CD4-positive, CD25-positive, alpha-beta regulatory T cell (primary cell): ENCODE measurements around the gene MRPS18A. TPM values are rescaled to one million over a fixed set of nuclear protein-coding genes. Genes with fewer than 3 reads are reported as not detected.

ENCODE experiments used
- ATAC-seq, 2 donors: fragments of 150-1000 bp; cut with Tn5 transposase; one replicate each; pipeline ENCODE4 v1.10.0; 2021; ENCODE audit warnings: low read depth in 2 of 2, moderate number of reproducible peaks in 2 of 2, moderate library complexity in 1 of 2
- DNase-seq, 3 donors: peaks; one replicate each; pipeline versions ENCODE4 v3.0.0 to v3.0.0-alpha.2; 2012 to 2022; ENCODE audit warnings: mixed read lengths in 1 of 3
- H3K27ac ChIP-seq: one replicate; pipeline ENCODE4 v1.7.0; 2013; ENCODE audit warnings: mild to moderate bottlenecking, low read length; ENCODE audit not compliant: insufficient read depth, poor library complexity, severe bottlenecking
- H3K27me3 ChIP-seq: one replicate; pipeline ENCODE4 v1.7.0; 2013; ENCODE audit warnings: low read length; ENCODE audit not compliant: control insufficient read depth, insufficient read depth
- H3K36me3 ChIP-seq: one replicate; pipeline ENCODE4 v1.7.0; 2013; ENCODE audit warnings: mild to moderate bottlenecking, low read length, moderate library complexity; ENCODE audit not compliant: control insufficient read depth, insufficient read depth
- H3K4me1 ChIP-seq: 2 replicates; pipeline ENCODE4 v1.7.0; 2013; ENCODE audit warnings: mild to moderate bottlenecking, low read length; ENCODE audit not compliant: insufficient read depth, control insufficient read depth, poor library complexity, severe bottlenecking
- H3K4me3 ChIP-seq: one replicate; pipeline ENCODE4 v1.7.0; 2013; ENCODE audit warnings: low read depth, mild to moderate bottlenecking, low read length, moderate library complexity
- H3K9me3 ChIP-seq, 2 experiments: 1 replicate in 1 of 2; 2 replicates in 1 of 2; pipeline ENCODE4 v1.7.0; 2013; ENCODE audit warnings: low read length in 2 of 2, mild to moderate bottlenecking in 1 of 2, moderate library complexity in 1 of 2; ENCODE audit not compliant: control insufficient read depth in 2 of 2
- H3K27ac Mint-ChIP-seq, 3 donors: one replicate each; pipeline ENCODE4 v1.8.0; 2020 to 2022; ENCODE audit warnings: mild to moderate bottlenecking in 3 of 3, mixed read lengths in 3 of 3, moderate library complexity in 2 of 3
- H3K27me3 Mint-ChIP-seq: one replicate; pipeline ENCODE4 v1.8.0; 2022; ENCODE audit warnings: mild to moderate bottlenecking, mixed read lengths
- H3K36me3 Mint-ChIP-seq: one replicate; pipeline ENCODE4 v1.8.0; 2020; ENCODE audit warnings: mixed read lengths
- H3K4me1 Mint-ChIP-seq, 4 donors: one replicate each; pipeline ENCODE4 v1.8.0; 2020 to 2022; ENCODE audit warnings: mixed read lengths in 4 of 4, mild to moderate bottlenecking in 1 of 4
- H3K4me3 Mint-ChIP-seq, 4 donors: one replicate each; pipeline ENCODE4 v1.8.0; 2020 to 2022; ENCODE audit warnings: mild to moderate bottlenecking in 4 of 4, mixed read lengths in 4 of 4, moderate library complexity in 3 of 4
- H3K9me3 Mint-ChIP-seq, 7 donors: one replicate each; pipeline ENCODE4 v1.8.0; 2020 to 2022; ENCODE audit warnings: mixed read lengths in 7 of 7, mild to moderate bottlenecking in 3 of 7, moderate library complexity in 2 of 7
- polyA plus RNA-seq, 4 donors: library from polyadenylated mRNA; unstranded; fragments of 300-500 nt; fragmentation: Illumina TruSeq; gene quantifications; one replicate each; pipeline ENCODE4 v1.2.3, GENCODE V29; 2021
- total RNA-seq: library from RNA; stranded (reverse); gene quantifications from one replicate; pipeline ENCODE4 v1.2.3, GENCODE V29; 2022

MRPS18A gene
- total and polyA plus RNA-seq, 5 donors from 2014 or later, result 24.3 to 73.8 (median 68.6) TPM

GRCh38 chr6:43677759-43678158 lies 9.8 kb downstream of the MRPS18A start:
- no peak for DNase-seq

GRCh38 chr6:43676962-43677606 lies 10.5 kb downstream of the MRPS18A start:
- Mint-ChIP-seq H3K36me3 (peaks cover 28% of the 10 kb centered on the region), H3K4me1 (peaks cover 0 to 11% (median 6%) of the 10 kb centered on the region in 4 donors), H3K9me3 (no peaks in the 10 kb centered on the region), H3K27me3 (no peaks in the 10 kb centered on the region), H3K4me3 (no peak overlapping the region), H3K27ac (peak overlapping the region in 1 of 3 donors; percentile 20)
- H3K9me3 ChIP-seq, result no peaks in the 10 kb centered on the region
- peaks cover 89% of the 10 kb centered on the region for H3K36me3 ChIP-seq
- no peak overlapping the region for H3K27ac ChIP-seq
- H3K4me3 ChIP-seq, result no peak overlapping the region
- no peaks in the 10 kb centered on the region for H3K4me1 ChIP-seq
- no peaks in the 10 kb centered on the region for H3K27me3 ChIP-seq
- DNase-seq, result no peak
- no peak for ATAC-seq

More at GRCh38 chr6:43677759-43678158, 9.8 kb downstream of the MRPS18A start:
- no peaks in the 10 kb centered on the region for H3K27me3 ChIP-seq
- H3K36me3 Mint-ChIP-seq, result peaks cover 28% of the 10 kb centered on the region
- no peak for ATAC-seq
- no peaks in the 10 kb centered on the region for H3K9me3 ChIP-seq
- no peak overlapping the region for H3K4me3 ChIP-seq
- peaks cover 0 to 17% (median 10%) of the 10 kb centered on the region in 4 donors for H3K4me1 Mint-ChIP-seq
- H3K27ac Mint-ChIP-seq, result peak overlapping the region in 1 of 3 donors; percentile 59
- no peaks in the 10 kb centered on the region for H3K27me3 Mint-ChIP-seq
- H3K27ac ChIP-seq, result no peak overlapping the region
- peaks cover 85% of the 10 kb centered on the region for H3K36me3 ChIP-seq
- H3K4me1 ChIP-seq, result no peaks in the 10 kb centered on the region
- H3K4me3 Mint-ChIP-seq, result no peak overlapping the region
- no peaks in the 10 kb centered on the region for H3K9me3 Mint-ChIP-seq

GRCh38 chr6:43674921-43675320 lies 12.7 kb downstream of the MRPS18A start:
- H3K4me3 ChIP-seq, result no peak overlapping the region
- H3K36me3 Mint-ChIP-seq, result peaks cover 23% of the 10 kb centered on the region
- H3K27me3 Mint-ChIP-seq, result no peaks in the 10 kb centered on the region
- no peaks in the 10 kb centered on the region for H3K4me1 ChIP-seq
- H3K27ac ChIP-seq, result no peak overlapping the region
- no peak overlapping the region for H3K27ac Mint-ChIP-seq
- no peak for ATAC-seq
- no peak overlapping the region for H3K4me3 Mint-ChIP-seq
- no peak for DNase-seq
- H3K36me3 ChIP-seq, result peaks cover 82% of the 10 kb centered on the region
- no peaks in the 10 kb centered on the region for H3K9me3 Mint-ChIP-seq
- no peaks in the 10 kb centered on the region for H3K27me3 ChIP-seq
- H3K9me3 ChIP-seq, result no peaks in the 10 kb centered on the region
- peaks cover 1 to 5% (median 4%) of the 10 kb centered on the region in 4 donors for H3K4me1 Mint-ChIP-seq

GRCh38 chr6:43674291-43674690 lies 13.3 kb downstream of the MRPS18A start:
- Mint-ChIP-seq H3K36me3 (peaks cover 23% of the 10 kb centered on the region), H3K9me3 (no peaks in the 10 kb centered on the region), H3K4me3 (no peak overlapping the region), H3K27me3 (no peaks in the 10 kb centered on the region), H3K4me1 (peaks cover 1 to 6% (median 5%) of the 10 kb centered on the region in 4 donors), H3K27ac (no peak overlapping the region)
- H3K27ac ChIP-seq, result no peak overlapping the region
- no peaks in the 10 kb centered on the region for H3K27me3 ChIP-seq
- DNase-seq (no peak), ATAC-seq (no peak)
- no peak overlapping the region for H3K4me3 ChIP-seq
- H3K4me1 ChIP-seq, result no peaks in the 10 kb centered on the region
- peaks cover 78% of the 10 kb centered on the region for H3K36me3 ChIP-seq
- no peaks in the 10 kb centered on the region for H3K9me3 ChIP-seq

- ATAC-seq, result no peak
- Histone ChIP-seq H3K27me3 (no peaks in the 10 kb centered on the region), H3K9me3 (no peaks in the 10 kb centered on the region), H3K4me3 (no peak overlapping the region), H3K36me3 (peaks cover 70% of the 10 kb centered on the region), H3K4me1 (no peaks in the 10 kb centered on the region), H3K27ac (no peak overlapping the region)
- H3K4me3 Mint-ChIP-seq, result no peak overlapping the region
- peaks cover 23% of the 10 kb centered on the region for H3K36me3 Mint-ChIP-seq
- H3K9me3 Mint-ChIP-seq, result no peaks in the 10 kb centered on the region
- H3K27me3 Mint-ChIP-seq, result no peaks in the 10 kb centered on the region
- no peak for DNase-seq
- peak overlapping the region in 1 of 3 donors; percentile 36 for H3K27ac Mint-ChIP-seq
- peaks cover 1 to 6% (median 5%) of the 10 kb centered on the region in 4 donors for H3K4me1 Mint-ChIP-seq
Observed at GRCh38 chr6:43673444-43674084, 14.0 kb downstream of the MRPS18A start.

GRCh38 chr6:43671801-43672690 lies 15.5 kb downstream of the MRPS18A start:
- Histone ChIP-seq H3K27me3 (no peaks in the 10 kb centered on the region), H3K4me1 (peaks cover 13% of the 10 kb centered on the region), H3K9me3 (no peaks in the 10 kb centered on the region), H3K4me3 (no peak overlapping the region), H3K36me3 (peaks cover 55% of the 10 kb centered on the region), H3K27ac (no peak overlapping the region)
- no peak for DNase-seq
- no peak for ATAC-seq
- Mint-ChIP-seq H3K4me1 (peaks cover 0 to 21% (median 12%) of the 10 kb centered on the region in 4 donors), H3K27me3 (no peaks in the 10 kb centered on the region), H3K4me3 (no peak overlapping the region), H3K9me3 (no peaks in the 10 kb centered on the region), H3K27ac (peak overlapping the region in 1 of 3 donors; percentile 38), H3K36me3 (peaks cover 15% of the 10 kb centered on the region)

GRCh38 chr6:43671011-43671800 lies 16.4 kb downstream of the MRPS18A start:
- Mint-ChIP-seq H3K4me1 (peaks cover 0 to 23% (median 13%) of the 10 kb centered on the region in 4 donors), H3K36me3 (peaks cover 15% of the 10 kb centered on the region), H3K27me3 (no peaks in the 10 kb centered on the region), H3K9me3 (no peaks in the 10 kb centered on the region), H3K27ac (peak overlapping the region in 1 of 3 donors; percentile 59), H3K4me3 (no peak overlapping the region)
- peaks cover 13% of the 10 kb centered on the region for H3K4me1 ChIP-seq
- no peak overlapping the region for H3K4me3 ChIP-seq
- DNase-seq, result no peak
- no peaks in the 10 kb centered on the region for H3K27me3 ChIP-seq
- H3K36me3 ChIP-seq, result peaks cover 47% of the 10 kb centered on the region
- H3K9me3 ChIP-seq, result no peaks in the 10 kb centered on the region
- H3K27ac ChIP-seq, result no peak overlapping the region
- no peak for ATAC-seq
